ENCODE results near the gene CTSO. TPM values are rescaled to one million over a fixed set of nuclear protein-coding genes. Genes with fewer than 3 reads are reported as not detected.

The CTSO gene
- total and polyA plus RNA-seq, 2 of the 8 experiments (the other 6 are each of a cell fraction or from before 2014, with no cell fraction given), result 0.39 to 0.41 TPM

DNA sequence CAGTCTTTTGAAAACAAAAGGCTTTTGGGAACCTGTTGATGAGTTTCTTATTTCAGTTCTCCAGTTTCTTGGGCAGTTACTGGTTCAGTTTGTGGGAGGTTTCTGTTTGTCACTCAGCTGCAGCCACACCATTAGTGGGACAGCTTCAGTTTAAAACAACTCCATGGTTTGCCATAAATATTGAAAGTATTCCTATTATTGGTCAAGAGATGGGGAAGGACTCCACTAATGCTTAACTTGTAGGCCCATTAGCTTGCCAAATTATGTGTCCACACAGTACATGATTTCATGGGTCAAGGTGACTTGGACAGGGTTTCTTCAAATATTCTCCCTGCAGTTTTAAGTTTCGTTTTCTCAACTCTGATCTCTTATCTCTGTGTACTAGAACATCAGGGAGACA is 72.1 kb downstream of the CTSO start:
- H4K20me1 ChIP-seq (replicated peaks in 1 of 2; ENCODE audit: control insufficient read depth in 1 of 2, insufficient read depth in 2 of 2, low read length in 2 of 2), result no peaks in the 10 kb centered on the region
- H3K56ac ChIP-seq (replicated peaks; ENCODE audit: insufficient read length, low read depth, low read length), result no peak overlapping the region
- DNase-seq (ENCODE audit: low read depth in 1 of 2, low spot score in 2 of 2), result no peak
- no peak overlapping the region for H2BK5ac ChIP-seq (ENCODE audit: low read depth, low read length)
- H3K4me3 ChIP-seq (ENCODE audit: extremely low read depth in 1 of 4, insufficient read depth in 2 of 4, low read depth in 3 of 4, low read length in 4 of 4), result no peak overlapping the region
- no peak overlapping the region for H2BK20ac ChIP-seq (ENCODE audit: low read length)
- no peaks in the 10 kb centered on the region for H3K79me2 ChIP-seq (ENCODE audit: control insufficient read depth in 1 of 2, insufficient read depth in 2 of 2, low read length in 2 of 2)
- no peak overlapping the region for H3K23ac ChIP-seq (ENCODE audit: insufficient read length)
- no peaks in the 10 kb centered on the region; a peak in 1 of 8 replicates for H3K36me3 ChIP-seq (ENCODE audit: control insufficient read depth in 2 of 4, insufficient read depth in 4 of 4, low read length in 3 of 4)
- no peak overlapping the region for H4K5ac ChIP-seq (ENCODE audit: insufficient read length, low read depth, low read length)
- H4K8ac ChIP-seq (ENCODE audit: extremely low read depth, insufficient read depth, low read length), result no peak overlapping the region
- H2AFZ ChIP-seq (ENCODE audit: low read length), result no peak overlapping the region
- H3K23me2 ChIP-seq (ENCODE audit: low read depth, low read length), result no peaks in the 10 kb centered on the region
- ChIA-PET POLR2A (ENCODE audit: partially characterized antibody) (no interaction called here), CTCF (ENCODE audit: partially characterized antibody) (no interaction called here)
- H4K91ac ChIP-seq (replicated peaks; ENCODE audit: insufficient read length, low read length), result no peak overlapping the region
- FAIRE-seq, result no peak
- H3K27ac ChIP-seq (ENCODE audit: low read depth, low read length), result no peak overlapping the region
- H3K9ac ChIP-seq (replicated peaks in 1 of 4; ENCODE audit: extremely low read depth in 1 of 4, low read depth in 3 of 4, low read length in 3 of 4), result no peak overlapping the region
- H2BK15ac ChIP-seq (ENCODE audit: low read length), result no peak overlapping the region
- no peak overlapping the region for H2AK5ac ChIP-seq (ENCODE audit: low read depth, low read length)
- no peak overlapping the region for H2BK120ac ChIP-seq (replicated peaks; ENCODE audit: low read depth, low read length)
- H3K4ac ChIP-seq (replicated peaks; ENCODE audit: insufficient read length, low read depth, low read length), result no peak overlapping the region
- no peaks in the 10 kb centered on the region for H3K4me1 ChIP-seq (replicated peaks in 1 of 4; ENCODE audit: control insufficient read depth in 3 of 4, insufficient read depth in 4 of 4, low read length in 3 of 4)
- H3K18ac ChIP-seq (ENCODE audit: extremely low read depth, low read length), result no peak overlapping the region
- TF ChIP-seq, protein P1, sequence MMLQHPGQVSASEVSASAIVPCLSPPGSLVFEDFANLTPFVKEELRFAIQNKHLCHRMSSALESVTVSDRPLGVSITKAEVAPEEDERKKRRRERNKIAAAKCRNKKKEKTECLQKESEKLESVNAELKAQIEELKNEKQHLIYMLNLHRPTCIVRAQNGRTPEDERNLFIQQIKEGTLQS (IDR thresholded peaks at IDR 0.05; ENCODE audit: insufficient read depth, low read depth, low read length), result no peak
- TF ChIP-seq, protein P2, sequence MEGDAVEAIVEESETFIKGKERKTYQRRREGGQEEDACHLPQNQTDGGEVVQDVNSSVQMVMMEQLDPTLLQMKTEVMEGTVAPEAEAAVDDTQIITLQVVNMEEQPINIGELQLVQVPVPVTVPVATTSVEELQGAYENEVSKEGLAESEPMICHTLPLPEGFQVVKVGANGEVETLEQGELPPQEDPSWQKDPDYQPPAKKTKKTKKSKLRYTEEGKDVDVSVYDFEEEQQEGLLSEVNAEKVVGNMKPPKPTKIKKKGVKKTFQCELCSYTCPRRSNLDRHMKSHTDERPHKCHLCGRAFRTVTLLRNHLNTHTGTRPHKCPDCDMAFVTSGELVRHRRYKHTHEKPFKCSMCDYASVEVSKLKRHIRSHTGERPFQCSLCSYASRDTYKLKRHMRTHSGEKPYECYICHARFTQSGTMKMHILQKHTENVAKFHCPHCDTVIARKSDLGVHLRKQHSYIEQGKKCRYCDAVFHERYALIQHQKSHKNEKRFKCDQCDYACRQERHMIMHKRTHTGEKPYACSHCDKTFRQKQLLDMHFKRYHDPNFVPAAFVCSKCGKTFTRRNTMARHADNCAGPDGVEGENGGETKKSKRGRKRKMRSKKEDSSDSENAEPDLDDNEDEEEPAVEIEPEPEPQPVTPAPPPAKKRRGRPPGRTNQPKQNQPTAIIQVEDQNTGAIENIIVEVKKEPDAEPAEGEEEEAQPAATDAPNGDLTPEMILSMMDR (IDR thresholded peaks at IDR 0.05; ENCODE audit: control extremely low read depth in 1 of 3, insufficient read depth in 1 of 3, low read depth in 1 of 3, low read length in 3 of 3), result no peak
- TF ChIP-seq BACH1 (IDR thresholded peaks at IDR 0.05; ENCODE audit: low read length), result no peak
- TF ChIP-seq SIX5 (IDR thresholded peaks at IDR 0.05; ENCODE audit: low read depth, low read length), result no peak
- no peak for TF ChIP-seq TAF1 (IDR thresholded peaks at IDR 0.05; ENCODE audit: low read depth, low read length)
- no peak for TF ChIP-seq EP300 (IDR thresholded peaks at IDR 0.05; ENCODE audit: borderline replicate concordance in 1 of 2, low read depth in 2 of 2, low read length in 2 of 2)
- no peak for TF ChIP-seq KDM4A (IDR thresholded peaks at IDR 0.05; ENCODE audit: low read depth, low read length, severe bottlenecking)
- no peak for TF ChIP-seq RNF2 (IDR thresholded peaks at IDR 0.05; ENCODE audit: borderline replicate concordance, low read depth, low read length, missing control alignments, poor library complexity, severe bottlenecking)
- no peak for TF ChIP-seq POLR2AphosphoS5 (IDR thresholded peaks at IDR 0.05; ENCODE audit: low read depth, low read length)
- TF ChIP-seq CREB1 (IDR thresholded peaks at IDR 0.05), result no peak
- WGBS, 2 experiments (ENCODE audit: extremely low coverage in 1 of 2, insufficient coverage in 1 of 2, insufficient read length in 1 of 2, insufficient replicate concordance in 2 of 2, low coverage in 1 of 2, low lambda C conversion rate in 2 of 2, missing lambda C conversion rate in 1 of 2), result 90% methylated on average over 1 of the region's 1 CpG; no CpG with 5 or more reads in 1 of the 2 experiments
- H2BK12ac ChIP-seq (ENCODE audit: low read depth, low read length), result no peak overlapping the region
- no peaks in the 10 kb centered on the region for H3K27me3 ChIP-seq (replicated peaks in 1 of 4; ENCODE audit: control insufficient read depth in 3 of 4, extremely low read depth in 1 of 4, insufficient read depth in 3 of 4, low read length in 3 of 4)
- H3K9me3 ChIP-seq (ENCODE audit: insufficient read depth in 2 of 2, low read depth in 1 of 2, low read length in 1 of 2), result peaks cover 2 to 12% of the 10 kb centered on the region in 2 experiments; a peak in 3 of 4 replicates
- H3K14ac ChIP-seq (ENCODE audit: insufficient read length), result no peak overlapping the region
- no peak overlapping the region for H3K4me2 ChIP-seq (ENCODE audit: insufficient read depth in 1 of 2, low read depth in 2 of 2, low read length in 2 of 2)
- no peaks in the 10 kb centered on the region for H3K79me1 ChIP-seq (ENCODE audit: low read depth, low read length)
